Tibial nerve (tissue), 4 donors: ENCODE results near the gene ERMARD.

Experiments
- EP300 ChIP-seq, 2 donors: sonication (generic); formaldehyde crosslinking; IDR thresholded peaks; one replicate each; pipeline ENCODE4 v1.6.1; 2017; ENCODE audit warnings: antibody characterized with exemption in 2 of 2, mild to moderate bottlenecking in 1 of 2
- POLR2A ChIP-seq, 2 donors: fragments of 450-650 bp; IDR thresholded peaks; one replicate each; pipeline ENCODE4 v1.6.1; 2017; ENCODE audit warnings: antibody characterized with exemption in 2 of 2, mild to moderate bottlenecking in 2 of 2, moderate library complexity in 2 of 2
- TF ChIP-seq, protein P1 (sequence below), 5 experiments: fragments of 200-600 bp in 3 of 5; fragments of 450-650 bp in 2 of 5; sonication (generic) in 3 of 5; IDR thresholded peaks; one replicate each; pipeline ENCODE4 v1.5.1; 2016 to 2019; ENCODE audit warnings: antibody characterized with exemption in 5 of 5, mild to moderate bottlenecking in 3 of 5, moderate library complexity in 2 of 5

DNA sequence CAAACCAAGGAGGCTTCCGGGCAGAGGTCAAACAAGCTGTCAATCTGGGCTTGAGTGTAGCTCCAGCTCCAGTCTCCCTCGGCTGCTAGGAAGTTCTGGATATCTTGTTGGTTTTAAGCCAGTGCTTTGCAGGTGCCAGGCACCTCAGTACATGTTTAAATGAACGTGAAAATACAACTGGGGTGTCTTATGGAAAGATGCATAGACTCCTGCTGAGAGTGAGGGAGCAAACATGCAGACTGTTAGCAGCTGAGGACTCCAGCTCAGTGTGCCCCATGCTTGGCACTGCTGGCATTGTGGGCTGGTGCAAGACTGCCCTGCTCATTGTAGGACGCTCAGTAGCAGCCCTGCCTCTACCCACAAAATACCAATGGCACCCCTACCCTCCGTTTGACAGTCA lies 28.5 kb downstream of the ERMARD start:
- TF ChIP-seq, protein P1, sequence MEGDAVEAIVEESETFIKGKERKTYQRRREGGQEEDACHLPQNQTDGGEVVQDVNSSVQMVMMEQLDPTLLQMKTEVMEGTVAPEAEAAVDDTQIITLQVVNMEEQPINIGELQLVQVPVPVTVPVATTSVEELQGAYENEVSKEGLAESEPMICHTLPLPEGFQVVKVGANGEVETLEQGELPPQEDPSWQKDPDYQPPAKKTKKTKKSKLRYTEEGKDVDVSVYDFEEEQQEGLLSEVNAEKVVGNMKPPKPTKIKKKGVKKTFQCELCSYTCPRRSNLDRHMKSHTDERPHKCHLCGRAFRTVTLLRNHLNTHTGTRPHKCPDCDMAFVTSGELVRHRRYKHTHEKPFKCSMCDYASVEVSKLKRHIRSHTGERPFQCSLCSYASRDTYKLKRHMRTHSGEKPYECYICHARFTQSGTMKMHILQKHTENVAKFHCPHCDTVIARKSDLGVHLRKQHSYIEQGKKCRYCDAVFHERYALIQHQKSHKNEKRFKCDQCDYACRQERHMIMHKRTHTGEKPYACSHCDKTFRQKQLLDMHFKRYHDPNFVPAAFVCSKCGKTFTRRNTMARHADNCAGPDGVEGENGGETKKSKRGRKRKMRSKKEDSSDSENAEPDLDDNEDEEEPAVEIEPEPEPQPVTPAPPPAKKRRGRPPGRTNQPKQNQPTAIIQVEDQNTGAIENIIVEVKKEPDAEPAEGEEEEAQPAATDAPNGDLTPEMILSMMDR (IDR thresholded peaks at IDR 0.05): no peak
- TF ChIP-seq POLR2A (IDR thresholded peaks at IDR 0.05) (no peak), EP300 (IDR thresholded peaks at IDR 0.05) (no peak)
